Right lobe of liver (tissue), 4 donors: ENCODE results near the gene GNAQ.

ENCODE experiments used
- POLR2A ChIP-seq: fragments of 450-650 bp; IDR thresholded peaks from one replicate; pipeline ENCODE4 v1.6.1; 2017; ENCODE audit warnings: antibody characterized with exemption, mild to moderate bottlenecking
- TF ChIP-seq, protein P1 (sequence below), 4 donors: fragments of 200-600 bp in 3 of 4; fragments of 450-650 bp in 1 of 4; IDR thresholded peaks; one replicate each; pipeline versions ENCODE4 v1.5.1 to v1.8.0; 2016 to 2022; ENCODE audit warnings: antibody characterized with exemption in 4 of 4, mild to moderate bottlenecking in 2 of 4
- donor health status: DM: no; HTN: no; CAD: no.
- donor health status: DM: no; HTN: no; CAD: no.
- donor health status: DM: no; HTN: yes; CAD: no.

DNA sequence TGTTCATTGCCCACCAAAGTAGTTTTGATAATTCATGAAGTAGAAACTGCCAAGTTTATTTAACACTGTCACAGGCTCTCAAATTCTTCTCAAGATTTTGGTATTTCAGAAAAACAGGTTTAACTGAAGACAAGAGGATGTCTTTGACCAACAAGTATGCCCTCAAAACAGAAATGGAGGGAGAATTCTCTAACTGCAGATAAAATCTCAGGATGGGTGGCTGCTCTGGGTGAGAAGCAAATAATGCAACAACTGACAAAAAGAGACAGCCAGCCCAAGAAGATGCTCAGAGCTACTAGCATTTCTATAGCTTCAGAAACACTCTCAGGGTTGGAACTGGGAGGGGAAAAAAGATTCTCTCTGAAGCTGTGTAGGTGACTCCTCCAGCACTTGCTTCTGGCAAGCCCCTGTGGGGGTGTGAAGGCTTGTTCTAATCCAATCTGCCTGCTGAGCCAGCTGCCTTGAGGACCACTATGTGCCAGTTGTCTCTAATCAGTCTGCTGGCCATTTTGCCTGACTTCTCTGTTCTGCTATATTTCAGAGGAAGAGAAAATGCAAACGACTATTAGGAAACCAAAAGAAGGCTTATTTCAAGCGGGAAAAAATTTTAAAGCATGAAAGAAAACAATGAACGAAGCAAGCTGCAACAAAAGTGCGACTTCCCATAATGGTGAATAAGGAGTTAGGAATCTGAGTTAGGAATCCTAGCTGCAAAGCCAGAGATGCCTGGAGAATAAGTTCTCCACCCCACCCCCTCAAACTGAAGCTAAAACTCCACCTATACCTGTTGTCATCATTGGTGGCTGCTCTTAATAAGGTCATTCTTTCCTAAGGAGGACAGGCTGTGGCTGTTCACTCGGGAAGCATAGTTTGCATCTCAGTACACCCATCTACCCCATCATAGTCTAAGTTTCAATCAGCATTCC lies 147.5 kb downstream of the GNAQ start:
- TF ChIP-seq, protein P1, sequence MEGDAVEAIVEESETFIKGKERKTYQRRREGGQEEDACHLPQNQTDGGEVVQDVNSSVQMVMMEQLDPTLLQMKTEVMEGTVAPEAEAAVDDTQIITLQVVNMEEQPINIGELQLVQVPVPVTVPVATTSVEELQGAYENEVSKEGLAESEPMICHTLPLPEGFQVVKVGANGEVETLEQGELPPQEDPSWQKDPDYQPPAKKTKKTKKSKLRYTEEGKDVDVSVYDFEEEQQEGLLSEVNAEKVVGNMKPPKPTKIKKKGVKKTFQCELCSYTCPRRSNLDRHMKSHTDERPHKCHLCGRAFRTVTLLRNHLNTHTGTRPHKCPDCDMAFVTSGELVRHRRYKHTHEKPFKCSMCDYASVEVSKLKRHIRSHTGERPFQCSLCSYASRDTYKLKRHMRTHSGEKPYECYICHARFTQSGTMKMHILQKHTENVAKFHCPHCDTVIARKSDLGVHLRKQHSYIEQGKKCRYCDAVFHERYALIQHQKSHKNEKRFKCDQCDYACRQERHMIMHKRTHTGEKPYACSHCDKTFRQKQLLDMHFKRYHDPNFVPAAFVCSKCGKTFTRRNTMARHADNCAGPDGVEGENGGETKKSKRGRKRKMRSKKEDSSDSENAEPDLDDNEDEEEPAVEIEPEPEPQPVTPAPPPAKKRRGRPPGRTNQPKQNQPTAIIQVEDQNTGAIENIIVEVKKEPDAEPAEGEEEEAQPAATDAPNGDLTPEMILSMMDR (IDR thresholded peaks at IDR 0.05), result no peak
- no peak for TF ChIP-seq POLR2A
